Keratinocyte (primary cell): ENCODE measurements around the gene PRDM10. TPM values are rescaled to one million over a fixed set of nuclear protein-coding genes. Genes with fewer than 3 reads are reported as not detected.

Experiments used
- DNase-seq: peaks from one replicate; pipeline ENCODE4 v3.0.0-alpha.2; 2011; ENCODE audit warnings: low read depth, missing footprints, low spot score
- FAIRE-seq: peaks from 2 replicates; lab custom pipeline; 2011; peaks lifted over from hg19 to GRCh38; lab: Jason Lieb, UNC
- H2AFZ ChIP-seq: 2 replicates; pipeline ENCODE4 v1.6.0; 2012; ENCODE audit warnings: low read length, control low read depth, inconsistent platforms; ENCODE audit not compliant: control insufficient read depth
- H3K27ac ChIP-seq: 2 replicates; pipeline ENCODE4 v1.5.1; 2011; ENCODE audit warnings: low read length; ENCODE audit not compliant: control insufficient read depth, insufficient read depth
- H3K27me3 ChIP-seq: 3 replicates; pipeline ENCODE4 v1.6.0; 2011; ENCODE audit warnings: low read length; ENCODE audit not compliant: control insufficient read depth, insufficient read depth; ENCODE audit errors: extremely low read depth
- H3K36me3 ChIP-seq, 2 experiments: 2 replicates in 1 of 2; 3 replicates in 1 of 2; pipeline ENCODE4 v1.5.1; 2011; ENCODE audit warnings: low read length in 2 of 2, mild to moderate bottlenecking in 1 of 2; ENCODE audit not compliant: control insufficient read depth in 2 of 2, insufficient read depth in 2 of 2; ENCODE audit errors: extremely low read depth in 1 of 2
- H3K4me1 ChIP-seq: 3 replicates; pipeline ENCODE4 v1.5.1; 2011; ENCODE audit warnings: low read length; ENCODE audit not compliant: control insufficient read depth, insufficient read depth; ENCODE audit errors: extremely low read depth
- H3K4me2 ChIP-seq: 3 replicates; pipeline ENCODE4 v1.6.0; 2011; ENCODE audit warnings: low read depth, low read length; ENCODE audit not compliant: control insufficient read depth, insufficient read depth; ENCODE audit errors: extremely low read depth
- H3K4me3 ChIP-seq, 3 experiments: fragments of 200-600 bp in 1 of 3; sonication (generic) in 1 of 3; 2 replicates in 2 of 3; 3 replicates in 1 of 3; pipeline ENCODE4 v1.5.1; 2011 to 2016; ENCODE audit warnings: low read length in 3 of 3, mild to moderate bottlenecking in 3 of 3, control low read depth in 2 of 3, inconsistent platforms in 1 of 3, low read depth in 1 of 3, mixed read lengths in 1 of 3, mixed run types in 1 of 3, moderate library complexity in 1 of 3; ENCODE audit not compliant: control insufficient read depth in 2 of 3, insufficient read depth in 2 of 3; ENCODE audit errors: extremely low read depth in 1 of 3
- H3K79me2 ChIP-seq: 2 replicates; pipeline ENCODE4 v1.6.0; 2012; ENCODE audit warnings: low read length; ENCODE audit not compliant: control insufficient read depth, insufficient read depth
- H3K9ac ChIP-seq: 3 replicates; pipeline ENCODE4 v1.6.0; 2011; ENCODE audit warnings: low read length; ENCODE audit not compliant: control insufficient read depth, insufficient read depth; ENCODE audit errors: extremely low read depth
- H3K9me1 ChIP-seq: 3 replicates; pipeline ENCODE4 v1.6.0; 2011; ENCODE audit warnings: low read length; ENCODE audit not compliant: control insufficient read depth, insufficient read depth; ENCODE audit errors: extremely low read depth
- H3K9me3 ChIP-seq: 2 replicates; pipeline ENCODE4 v1.5.1; 2012; ENCODE audit warnings: low read depth, low read length; ENCODE audit not compliant: control insufficient read depth
- H4K20me1 ChIP-seq: 3 replicates; pipeline ENCODE4 v1.6.0; 2011; ENCODE audit warnings: low read length; ENCODE audit not compliant: control insufficient read depth, insufficient read depth; ENCODE audit errors: extremely low read depth
- CTCF ChIP-seq, 3 experiments: IDR thresholded peaks in 1 of 3; conservative IDR thresholded peaks in 1 of 3; optimal IDR thresholded peaks in 1 of 3; 2 replicates in 2 of 3; 3 replicates in 1 of 3; pipeline versions ENCODE3 to v1.5.1; 2011; ENCODE audit warnings: low read length in 3 of 3, mild to moderate bottlenecking in 3 of 3, moderate library complexity in 2 of 3, control low read depth in 1 of 3, inconsistent platforms in 1 of 3; ENCODE audit not compliant: insufficient read depth in 2 of 3; ENCODE audit errors: extremely low read depth in 1 of 3
- EZH2 ChIP-seq: IDR thresholded peaks from one replicate; pipeline ENCODE4 v1.6.1; 2012; ENCODE audit warnings: inconsistent platforms, mild to moderate bottlenecking, low read length, moderate library complexity
- dilution Hi-C: fragments of 300-500 bp; cut with MboI; formaldehyde crosslinking; loops from one replicate; pipeline ENCODE4 v1.7.0; 2020; ENCODE audit warnings: low sequenced_read_pairs; ENCODE audit not compliant: extremely low pct_ligation_motif_present
- polyA plus RNA-seq, 5 experiments: library from polyadenylated mRNA; depleted of rRNA in 3 of 5; stranded (reverse) in 3 of 5; stranded (forward) in 1 of 5; unstranded in 1 of 5; fragments of >200 nt; gene quantifications; 1 replicate in 1 of 5; 2 replicates in 3 of 5; 3 replicates in 1 of 5; pipeline versions ENCODE4 v1.2.1 to v1.2.3, GENCODE V29; 2011 to 2012; ENCODE audit warnings: missing spikeins in 2 of 5, low read depth in 1 of 5, low replicate concordance in 1 of 5

The PRDM10 gene
- polyA plus RNA-seq, 1 donor (not counting 4 experiments of a cell fraction or from before 2014, with no cell fraction given): 4.7 TPM

- Histone ChIP-seq H3K4me1 (peaks cover 8% of the 10 kb centered on the region), H3K27me3 (no peaks in the 10 kb centered on the region), H3K79me2 (peaks cover 14% of the 10 kb centered on the region), H3K9me3 (no peaks in the 10 kb centered on the region), H3K27ac (no peak overlapping the region), H3K36me3 (peaks cover 0 to 2% of the 10 kb centered on the region in 2 experiments), H3K9me1 (no peaks in the 10 kb centered on the region), H3K4me2 (no peak overlapping the region), H2AFZ (no peak overlapping the region), H4K20me1 (no peaks in the 10 kb centered on the region), H3K4me3 (no peak overlapping the region), H3K9ac (no peak overlapping the region)
- dilution Hi-C loops: no loop called here
- DNase-seq (no peak), FAIRE-seq (no peak)
- TF ChIP-seq CTCF (optimal IDR thresholded peaks at IDR 0.05 in 1 of 3, IDR thresholded peaks at IDR 0.05 in 1 of 3, conservative IDR thresholded peaks at IDR 0.05 in 1 of 3; ENCODE audit: extremely low read depth in 1 of 3, insufficient read depth in 2 of 3, low read length in 3 of 3) (no peak), EZH2 (no peak)
Measured at GRCh38 chr11:129987950-129988349, 14.7 kb downstream of the PRDM10 start.

GRCh38 chr11:129985823-129986222 is 16.8 kb downstream of the PRDM10 start:
- H4K20me1 ChIP-seq: no peaks in the 10 kb centered on the region
- H3K79me2 ChIP-seq: peaks cover 16% of the 10 kb centered on the region
- H3K9ac ChIP-seq: no peak overlapping the region
- H3K27me3 ChIP-seq: no peaks in the 10 kb centered on the region
- DNase-seq (no peak), FAIRE-seq (no peak)
- H3K27ac ChIP-seq: no peak overlapping the region
- H3K4me1 ChIP-seq: peaks cover 3% of the 10 kb centered on the region
- peaks cover 0 to 2% of the 10 kb centered on the region in 2 experiments for H3K36me3 ChIP-seq
- peak overlapping the region; percentile 16 for H3K4me2 ChIP-seq
- H3K9me3 ChIP-seq: no peaks in the 10 kb centered on the region
- no peaks in the 10 kb centered on the region for H3K9me1 ChIP-seq
- TF ChIP-seq CTCF (optimal IDR thresholded peaks at IDR 0.05 in 1 of 3, IDR thresholded peaks at IDR 0.05 in 1 of 3, conservative IDR thresholded peaks at IDR 0.05 in 1 of 3; ENCODE audit: extremely low read depth in 1 of 3, insufficient read depth in 2 of 3, low read length in 3 of 3) (no peak), EZH2 (no peak)
- dilution Hi-C loops: no loop called here
- no peak overlapping the region for H3K4me3 ChIP-seq
- no peak overlapping the region for H2AFZ ChIP-seq
